H1 (cell line): ENCODE measurements around the gene PGD. TPM values are rescaled to one million over a fixed set of nuclear protein-coding genes. Genes with fewer than 3 reads are reported as not detected.

ENCODE experiments used
- CTCF ChIA-PET: fragments of 300-600 bp; sonication (Branson Sonifier 250); formaldehyde crosslinking; loops from one replicate; lab custom pipeline; 2021; ENCODE audit not compliant: partially characterized antibody; lab: Charles Lee
- POLR2A ChIA-PET: fragments of 300-600 bp; sonication (Branson Sonifier 250); formaldehyde crosslinking; loops from one replicate; lab custom pipeline; 2021; ENCODE audit warnings: inconsistent platforms; ENCODE audit not compliant: partially characterized antibody; lab: Charles Lee
- DNase-seq, 2 experiments: peaks; one replicate each; pipeline versions ENCODE4 v3.0.0 to v3.0.0-alpha.2; 2010 to 2022; ENCODE audit warnings: low spot score in 2 of 2, low read depth in 1 of 2, mixed read lengths in 1 of 2
- FAIRE-seq: peaks from 2 replicates; lab custom pipeline; 2011; peaks lifted over from hg19 to GRCh38; lab: Jason Lieb, UNC
- H2AFZ ChIP-seq: 2 replicates; pipeline ENCODE4 v1.8.1; 2012; ENCODE audit warnings: low read length, inconsistent platforms
- H2AK5ac ChIP-seq: 2 replicates; pipeline ENCODE4 v1.6.1; 2013; ENCODE audit warnings: low read depth, low read length
- H2BK120ac ChIP-seq: replicated peaks from 2 replicates; pipeline ENCODE3; 2013; ENCODE audit warnings: low read depth, low read length, inconsistent platforms
- H2BK12ac ChIP-seq: 2 replicates; pipeline ENCODE4 v1.6.1; 2013; ENCODE audit warnings: low read depth, low read length
- H2BK15ac ChIP-seq: 2 replicates; pipeline ENCODE4 v1.6.1; 2013; ENCODE audit warnings: low read length
- H2BK20ac ChIP-seq: 2 replicates; pipeline ENCODE4 v1.6.1; 2013; ENCODE audit warnings: low read length
- H2BK5ac ChIP-seq: 2 replicates; pipeline ENCODE4 v1.6.1; 2013; ENCODE audit warnings: low read depth, low read length
- H3K14ac ChIP-seq: 2 replicates; pipeline ENCODE4 v1.6.1; 2013; ENCODE audit warnings: inconsistent platforms; ENCODE audit not compliant: insufficient read length
- H3K18ac ChIP-seq: 2 replicates; pipeline ENCODE4 v1.6.1; 2013; ENCODE audit warnings: low read length; ENCODE audit errors: extremely low read depth
- H3K23ac ChIP-seq: 2 replicates; pipeline ENCODE4 v1.6.1; 2013; ENCODE audit warnings: inconsistent platforms; ENCODE audit not compliant: insufficient read length
- H3K23me2 ChIP-seq: 2 replicates; pipeline ENCODE4 v1.6.1; 2013; ENCODE audit warnings: low read depth, low read length
- H3K27ac ChIP-seq: 2 replicates; pipeline ENCODE4 v1.6.1; 2011; ENCODE audit warnings: low read depth, low read length, inconsistent platforms
- H3K27me3 ChIP-seq, 4 experiments: replicated peaks in 1 of 4; 1 replicate in 1 of 4; 2 replicates in 3 of 4; pipeline versions ENCODE4 v1.6.1 to v1.8.1; 2011 to 2013; ENCODE audit warnings: low read length in 3 of 4, mild to moderate bottlenecking in 3 of 4, inconsistent platforms in 2 of 4, mixed read lengths in 2 of 4, moderate library complexity in 1 of 4; ENCODE audit not compliant: control insufficient read depth in 3 of 4, insufficient read depth in 3 of 4; ENCODE audit errors: extremely low read depth in 1 of 4
- H3K36me3 ChIP-seq, 4 experiments: 2 replicates each; pipeline versions ENCODE4 v1.6.1 to v1.8.1; 2011 to 2013; ENCODE audit warnings: mild to moderate bottlenecking in 4 of 4, low read length in 3 of 4, moderate library complexity in 2 of 4, control low read depth in 1 of 4, inconsistent platforms in 1 of 4; ENCODE audit not compliant: insufficient read depth in 4 of 4, control insufficient read depth in 2 of 4
- H3K4ac ChIP-seq: replicated peaks from 2 replicates; pipeline ENCODE3; 2013; ENCODE audit warnings: low read length, low read depth, mixed read lengths, inconsistent platforms; ENCODE audit not compliant: insufficient read length
- H3K4me1 ChIP-seq, 4 experiments: replicated peaks in 1 of 4; 1 replicate in 1 of 4; 2 replicates in 3 of 4; pipeline versions ENCODE4 v1.6.1 to v1.8.1; 2011 to 2013; ENCODE audit warnings: low read length in 3 of 4, inconsistent platforms in 2 of 4, mixed read lengths in 1 of 4; ENCODE audit not compliant: insufficient read depth in 4 of 4, control insufficient read depth in 3 of 4
- H3K4me2 ChIP-seq, 2 experiments: 2 replicates each; pipeline versions ENCODE4 v1.6.1 to v1.8.1; 2011 to 2013; ENCODE audit warnings: low read depth in 2 of 2, low read length in 2 of 2, control low read depth in 1 of 2, inconsistent platforms in 1 of 2, mild to moderate bottlenecking in 1 of 2; ENCODE audit not compliant: insufficient read depth in 1 of 2
- H3K4me3 ChIP-seq, 4 experiments: fragments of 200-600, 300-600 bp in 1 of 4; sonication (generic), shearing (Covaris generic), sonication (Bioruptor Twin) in 1 of 4; 2 replicates each; pipeline versions ENCODE4 v1.5.1 to v1.8.1; 2011 to 2016; ENCODE audit warnings: low read length in 4 of 4, low read depth in 3 of 4, control low read depth in 2 of 4, inconsistent platforms in 2 of 4, mild to moderate bottlenecking in 2 of 4, mixed read lengths in 1 of 4, moderate library complexity in 1 of 4; ENCODE audit not compliant: insufficient read depth in 2 of 4; ENCODE audit errors: extremely low read depth in 1 of 4
- H3K56ac ChIP-seq: replicated peaks from 2 replicates; pipeline ENCODE3; 2013; ENCODE audit warnings: low read depth, mild to moderate bottlenecking, mixed read lengths, low read length, inconsistent platforms; ENCODE audit not compliant: insufficient read length
- H3K79me1 ChIP-seq: 2 replicates; pipeline ENCODE4 v1.6.1; 2013; ENCODE audit warnings: low read depth, low read length, control low read depth
- H3K79me2 ChIP-seq, 2 experiments: 2 replicates each; pipeline versions ENCODE4 v1.6.1 to v1.8.1; 2012 to 2013; ENCODE audit warnings: low read length in 2 of 2, mild to moderate bottlenecking in 2 of 2, inconsistent platforms in 1 of 2; ENCODE audit not compliant: insufficient read depth in 2 of 2, control insufficient read depth in 1 of 2
- H3K9ac ChIP-seq, 4 experiments: replicated peaks in 1 of 4; 1 replicate in 1 of 4; 2 replicates in 3 of 4; pipeline versions ENCODE4 v1.6.1 to v1.8.1; 2011 to 2013; ENCODE audit warnings: low read depth in 3 of 4, low read length in 3 of 4, control low read depth in 2 of 4, mild to moderate bottlenecking in 2 of 4, moderate library complexity in 2 of 4, inconsistent platforms in 1 of 4; ENCODE audit errors: extremely low read depth in 1 of 4
- H3K9me3 ChIP-seq, 2 experiments: 2 replicates each; pipeline versions ENCODE4 v1.6.1 to v1.8.1; 2012 to 2013; ENCODE audit warnings: mild to moderate bottlenecking in 2 of 2, moderate library complexity in 2 of 2, control low read depth in 1 of 2, inconsistent platforms in 1 of 2, low read depth in 1 of 2, low read length in 1 of 2, mixed read lengths in 1 of 2; ENCODE audit not compliant: insufficient read depth in 2 of 2
- H4K20me1 ChIP-seq, 2 experiments: replicated peaks in 1 of 2; 2 replicates each; pipeline versions ENCODE3 to v1.8.1; 2011 to 2013; ENCODE audit warnings: inconsistent platforms in 2 of 2, low read length in 2 of 2, mild to moderate bottlenecking in 1 of 2; ENCODE audit not compliant: insufficient read depth in 2 of 2, control insufficient read depth in 1 of 2
- H4K5ac ChIP-seq: 2 replicates; pipeline ENCODE4 v1.6.1; 2013; ENCODE audit warnings: low read length, low read depth, mixed read lengths, inconsistent platforms; ENCODE audit not compliant: insufficient read length
- H4K8ac ChIP-seq: 2 replicates; pipeline ENCODE4 v1.8.0; 2013; ENCODE audit warnings: mild to moderate bottlenecking, moderate library complexity, low read length, inconsistent platforms; ENCODE audit not compliant: insufficient read depth; ENCODE audit errors: extremely low read depth
- H4K91ac ChIP-seq: replicated peaks from 2 replicates; pipeline ENCODE3; 2013; ENCODE audit warnings: low read length, mixed read lengths, inconsistent platforms; ENCODE audit not compliant: insufficient read length
- NRF1 ChIP-seq: IDR thresholded peaks from 2 replicates; pipeline ENCODE4 v1.6.1; 2011; ENCODE audit warnings: mild to moderate bottlenecking, low read depth, low read length, improper control_type of control experiment
- SP4 ChIP-seq: IDR thresholded peaks from 2 replicates; pipeline ENCODE4 v1.6.1; 2012; ENCODE audit warnings: low read length, inconsistent platforms
- WGBS, 2 experiments: shearing (Covaris generic) in 1 of 2; methylation state at CpG; one replicate each; pipeline versions ENCODE4 v1.1.6 to v1.1.7; 2013 to 2015; ENCODE audit warnings: low lambda C conversion rate in 2 of 2, mixed read lengths in 2 of 2, inconsistent platforms in 1 of 2, low coverage in 1 of 2, missing lambda C conversion rate in 1 of 2; ENCODE audit not compliant: insufficient replicate concordance in 2 of 2, insufficient coverage in 1 of 2, insufficient read length in 1 of 2; ENCODE audit errors: extremely low coverage in 1 of 2, missing lambda C conversion rate in 1 of 2; 5-methylcytosine and 5-hydroxymethylcytosine counted together
- polyA plus RNA-seq, 7 experiments: library from polyadenylated mRNA; depleted of rRNA in 3 of 7; stranded (reverse) in 5 of 7; unstranded in 2 of 7; fragments of >200 nt in 5 of 7; fragments of 200-250 nt in 2 of 7; gene quantifications; 1 replicate in 5 of 7; 2 replicates in 1 of 7; 4 replicates in 1 of 7; pipeline versions ENCODE4 v1.2.1 to v1.2.3, GENCODE V29; 2011 to 2013; ENCODE audit warnings: missing spikeins in 2 of 7, mixed read lengths in 2 of 7
- total RNA-seq: library from RNA; stranded (reverse); fragmentation: NEBNext Ultra II Directional; extraction: Animal tissue kit (Norgen Biotek cat#: 25700); gene quantifications from 2 replicates; pipeline ENCODE4 v1.2.1, GENCODE V29; 2021

PGD gene
- total and polyA plus RNA-seq, 2 of the 8 experiments (the other 6 are each of a cell fraction or from before 2014, with no cell fraction given) = 191 to 331 TPM

- H3K23ac ChIP-seq = no peak overlapping the region
- no peak overlapping the region for H3K4ac ChIP-seq
- no peak overlapping the region for H2BK5ac ChIP-seq
- H3K9ac ChIP-seq = no peak overlapping the region
- H2BK15ac ChIP-seq = no peak overlapping the region
- H3K4me2 ChIP-seq = no peak overlapping the region
- H2AK5ac ChIP-seq = no peak overlapping the region
- no peak overlapping the region for H3K56ac ChIP-seq
- H3K9me3 ChIP-seq = no peaks in the 10 kb centered on the region
- no peak overlapping the region for H3K14ac ChIP-seq
- no peak overlapping the region for H4K8ac ChIP-seq
- H3K18ac ChIP-seq = no peak overlapping the region
- no peak overlapping the region for H2AFZ ChIP-seq
- peaks cover 0 to 14% of the 10 kb centered on the region in 2 experiments; a peak in 2 of 4 replicates for H3K79me2 ChIP-seq
- DNase-seq (no peak), FAIRE-seq (no peak)
- H2BK120ac ChIP-seq = no peak overlapping the region
- no peaks in the 10 kb centered on the region for H3K27me3 ChIP-seq
- H3K27ac ChIP-seq = no peak overlapping the region
- ChIA-PET POLR2A (interaction anchor here (5.1 kb wide), 1 partner anchor 13 kb away, joined by 67 read pairs; no protein-coding TSS in a partner anchor), CTCF (no interaction called here)
- peaks cover 8 to 40% (median 32%) of the 10 kb centered on the region in 4 experiments for H3K36me3 ChIP-seq
- no peak overlapping the region for H2BK20ac ChIP-seq
- no peaks in the 10 kb centered on the region; the same call in 1 of the 2 replicates for H3K79me1 ChIP-seq
- H3K23me2 ChIP-seq = peaks cover 9% of the 10 kb centered on the region
- no peaks in the 10 kb centered on the region; a peak in 2 of 7 replicates for H3K4me1 ChIP-seq
- WGBS, 2 experiments = 98% methylated on average over 4 of the region's 4 CpGs; no CpG with 5 or more reads in 1 of the 2 experiments
- no peak overlapping the region for H4K5ac ChIP-seq
- no peak overlapping the region for H2BK12ac ChIP-seq
- no peak overlapping the region for H4K91ac ChIP-seq
- TF ChIP-seq NRF1 = no peak
- no peak for TF ChIP-seq SP4
- peaks cover 2 to 7% of the 10 kb centered on the region in 2 experiments for H4K20me1 ChIP-seq
- no peak overlapping the region for H3K4me3 ChIP-seq
Observed at GRCh38 chr1:10470043-10470442, 71.2 kb downstream of the PGD start.

Other genes with a start within 250 kb of the PGD start
- 73.9 and 74.2 TPM in 2 replicates for gene KIF1B, start 188.5 kb upstream of the PGD start, total RNA-seq
- gene KIF1B, start 188.5 kb upstream of the PGD start, polyA plus RNA-seq (2011; rRNA removed) = 39.1 and 41.4 TPM in 2 replicates
- 15.7 and 20.3 TPM in 2 replicates for gene CENPS, start 31.4 kb downstream of the PGD start, total RNA-seq
- gene CENPS, start 31.4 kb downstream of the PGD start, polyA plus RNA-seq (2011; rRNA removed) = 7.8 and 9.2 TPM in 2 replicates
- gene CORT, start 51.0 kb downstream of the PGD start, total RNA-seq = 0.30 and 0.38 TPM in 2 replicates
- 0.09 and 0.15 TPM in 2 replicates for gene CORT, start 51.0 kb downstream of the PGD start, polyA plus RNA-seq (2011; rRNA removed)
- gene DFFA, start 73.5 kb downstream of the PGD start, total RNA-seq = 78.3 and 79.9 TPM in 2 replicates
- 30.9 and 34.3 TPM in 2 replicates for gene DFFA, start 73.5 kb downstream of the PGD start, polyA plus RNA-seq (2011; rRNA removed)
- gene PEX14, start 75.9 kb downstream of the PGD start, total RNA-seq = 19.8 and 25.5 TPM in 2 replicates
- gene PEX14, start 75.9 kb downstream of the PGD start, polyA plus RNA-seq (2011; rRNA removed) = 13.0 and 24.0 TPM in 2 replicates